ENCODE data around the gene BFSP1.

The BFSP1 gene

DNA sequence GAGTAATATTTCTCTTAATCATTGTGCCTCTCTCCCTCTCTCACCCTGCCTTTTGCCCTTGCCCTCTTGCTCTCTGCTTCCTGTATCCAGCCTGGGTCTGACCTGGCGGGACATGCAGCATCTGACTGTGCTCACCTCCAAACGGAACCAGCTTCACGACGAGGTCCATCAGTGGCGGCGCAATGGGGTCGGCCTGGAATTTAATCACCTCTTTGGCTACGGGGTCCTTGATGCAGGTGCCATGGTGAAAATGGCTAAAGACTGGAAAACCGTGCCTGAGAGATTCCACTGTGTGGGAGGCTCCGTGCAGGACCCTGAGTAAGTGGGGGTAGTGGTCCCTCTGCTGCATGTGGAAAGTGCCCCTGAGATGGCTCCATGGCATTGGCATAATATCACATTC, 65.9 kb downstream of the BFSP1 start:
- no peak for DNase-seq (ENCODE audit: low spot score)

DNA sequence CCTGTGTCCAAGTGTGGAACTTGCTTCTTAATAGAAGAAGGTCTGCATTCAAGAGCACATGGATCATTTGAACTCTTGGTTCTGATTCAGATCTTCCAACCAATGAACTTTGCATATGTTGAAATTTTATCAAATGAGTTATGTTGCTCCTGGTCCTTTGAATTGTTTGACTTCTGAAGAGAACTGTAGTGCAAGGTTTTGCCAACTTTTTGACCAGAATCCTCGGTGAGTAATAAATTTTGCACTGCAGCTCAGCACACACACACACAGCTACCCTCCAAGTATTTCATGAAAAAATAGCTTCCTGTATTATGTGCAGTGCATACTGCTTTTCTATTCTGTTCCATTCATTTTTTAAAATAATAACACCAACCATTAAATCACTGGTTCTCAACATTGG, 67.5 kb downstream of the BFSP1 start:
- DNase-seq (ENCODE audit: low spot score) = no peak

GRCh38 chr20:17461941-17462340, 69.2 kb downstream of the BFSP1 start:
- no peak for DNase-seq (ENCODE audit: low spot score)

GRCh38 chr20:17460119-17460518, 71.1 kb downstream of the BFSP1 start:
- DNase-seq (ENCODE audit: low spot score) = no peak

GRCh38 chr20:17457588-17458190, 73.5 kb downstream of the BFSP1 start:
- no peak for DNase-seq (ENCODE audit: low spot score)

DNA sequence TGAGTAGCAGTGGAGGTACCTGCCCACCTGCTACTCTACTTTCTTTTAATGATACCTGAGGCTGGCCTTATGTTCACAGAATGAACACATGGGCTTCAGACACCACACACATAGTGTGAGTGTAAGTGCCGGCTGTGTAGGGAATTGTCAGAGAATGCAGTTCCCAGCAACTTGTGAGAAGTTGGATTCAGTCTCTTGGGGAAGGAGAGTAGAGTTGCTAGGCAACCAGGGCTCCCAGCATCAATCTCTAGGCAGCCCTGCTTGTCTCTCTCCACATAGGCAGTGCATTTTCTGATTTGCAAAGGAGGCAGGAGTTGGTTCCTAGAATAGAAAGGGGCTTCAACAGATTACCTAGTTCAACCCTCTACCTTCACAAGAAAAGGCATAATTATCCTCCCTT, 74.1 kb downstream of the BFSP1 start:
- DNase-seq (ENCODE audit: low spot score) = no peak

- no peak for DNase-seq (ENCODE audit: low spot score)
Measured at GRCh38 chr20:17456279-17456678, 74.9 kb downstream of the BFSP1 start.

GRCh38 chr20:17453592-17453991, 77.6 kb downstream of the BFSP1 start:
- no peak for DNase-seq (ENCODE audit: low spot score)

DNA sequence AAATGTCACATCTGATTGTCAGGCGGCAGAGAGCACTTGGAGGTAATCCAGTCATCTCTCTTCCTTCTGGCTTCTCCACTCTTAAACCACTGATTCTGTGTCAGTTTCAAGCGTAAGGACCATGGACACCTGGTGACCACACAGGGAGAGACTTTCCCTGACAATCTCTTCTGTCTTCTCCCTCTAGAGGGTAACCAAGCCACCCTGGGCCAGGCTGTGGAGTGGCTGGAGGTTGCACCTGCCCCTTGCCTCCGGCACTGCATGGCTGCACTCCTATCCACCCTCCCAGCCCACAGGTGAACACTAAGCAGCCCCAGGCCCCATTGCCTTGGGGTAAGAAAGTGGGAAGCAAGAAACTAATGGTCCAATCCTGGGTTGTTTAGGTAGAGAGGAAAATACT, 78.7 kb downstream of the BFSP1 start:
- no peak for DNase-seq (ENCODE audit: low spot score)

GRCh38 chr20:17449031-17449430, 82.1 kb downstream of the BFSP1 start:
- no peak for DNase-seq (ENCODE audit: low spot score)

- DNase-seq (ENCODE audit: low spot score) = no peak
Measured at GRCh38 chr20:17448071-17448470, 83.1 kb downstream of the BFSP1 start.

GRCh38 chr20:17446171-17446570, 85.0 kb downstream of the BFSP1 start:
- no peak for DNase-seq (ENCODE audit: low spot score)

- no peak for DNase-seq (ENCODE audit: low spot score)
Measured at GRCh38 chr20:17445543-17445942, 85.6 kb downstream of the BFSP1 start.

DNA sequence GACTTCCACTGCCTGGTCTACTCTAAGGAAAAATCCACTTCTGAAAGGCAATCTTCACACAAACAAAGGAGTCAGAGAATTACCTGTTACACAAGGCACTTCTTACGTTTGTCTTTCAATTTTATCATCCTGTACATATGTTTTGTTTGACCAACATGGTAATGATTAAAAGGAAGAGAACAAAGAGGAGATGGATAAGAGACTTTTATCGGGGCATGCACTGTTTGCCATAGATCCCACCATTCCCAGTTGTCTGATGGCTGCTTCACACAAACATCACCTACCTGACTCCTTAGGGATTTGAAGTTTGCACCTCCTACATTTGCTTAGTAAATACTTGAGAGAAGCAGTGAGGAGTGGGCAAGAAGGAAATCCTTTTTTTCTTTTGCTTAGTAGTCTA, 87.1 kb downstream of the BFSP1 start:
- DNase-seq (ENCODE audit: low spot score) = no peak

Data from germinal center (tissue), 1 donor.